Immature natural killer cell (primary cell): ENCODE measurements around the gene TCF7L2. TPM values are rescaled to one million over a fixed set of nuclear protein-coding genes. Genes with fewer than 3 reads are reported as not detected.

Experiments used
- DNase-seq, 3 donors: peaks; one replicate each; pipeline ENCODE4 v3.0.0; 2022; ENCODE audit warnings: mixed read lengths in 1 of 3
- H3K27ac Mint-ChIP-seq, 6 donors: one replicate each; pipeline ENCODE4 v1.8.0; 2020; ENCODE audit warnings: mixed read lengths in 6 of 6, mild to moderate bottlenecking in 5 of 6, inconsistent platforms in 4 of 6, moderate library complexity in 3 of 6
- H3K27me3 Mint-ChIP-seq, 3 donors: one replicate each; pipeline ENCODE4 v1.8.0; 2020 to 2021; ENCODE audit warnings: low read depth in 3 of 3, mild to moderate bottlenecking in 3 of 3, mixed read lengths in 3 of 3, moderate library complexity in 3 of 3, inconsistent platforms in 1 of 3
- H3K36me3 Mint-ChIP-seq, 3 donors: one replicate each; pipeline ENCODE4 v1.8.0; 2020; ENCODE audit warnings: mixed read lengths in 3 of 3, inconsistent platforms in 2 of 3, mild to moderate bottlenecking in 2 of 3
- H3K4me1 Mint-ChIP-seq, 2 donors: one replicate each; pipeline ENCODE4 v1.8.0; 2020; ENCODE audit warnings: inconsistent platforms in 2 of 2, mild to moderate bottlenecking in 2 of 2, mixed read lengths in 2 of 2, moderate library complexity in 1 of 2
- H3K4me3 Mint-ChIP-seq, 5 donors: one replicate each; pipeline ENCODE4 v1.8.0; 2020; ENCODE audit warnings: mild to moderate bottlenecking in 5 of 5, mixed read lengths in 5 of 5, inconsistent platforms in 3 of 5, moderate library complexity in 3 of 5
- H3K9me3 Mint-ChIP-seq, 6 donors: one replicate each; pipeline ENCODE4 v1.8.0; 2020; ENCODE audit warnings: mild to moderate bottlenecking in 6 of 6, mixed read lengths in 6 of 6, inconsistent platforms in 4 of 6, moderate library complexity in 3 of 6
- polyA plus RNA-seq, 3 donors: library from polyadenylated mRNA; unstranded; fragments of 300-500 nt; fragmentation: Illumina TruSeq; gene quantifications; one replicate each; pipeline ENCODE4 v1.2.3, GENCODE V29; 2021

Gene TCF7L2
- polyA plus RNA-seq, 3 donors from 2014 or later = 0.83 to 1.8 TPM; not detected in 1

GRCh38 chr10:113179966-113180365, 229.9 kb downstream of the TCF7L2 start:
- H3K27ac Mint-ChIP-seq = no peak overlapping the region
- no peaks in the 10 kb centered on the region for H3K4me1 Mint-ChIP-seq
- DNase-seq = no peak
- no peaks in the 10 kb centered on the region for H3K36me3 Mint-ChIP-seq
- peaks cover 2% of the 10 kb centered on the region in 3 donors for H3K27me3 Mint-ChIP-seq
- H3K4me3 Mint-ChIP-seq = no peak overlapping the region
- no peaks in the 10 kb centered on the region for H3K9me3 Mint-ChIP-seq

- H3K4me3 Mint-ChIP-seq = no peak overlapping the region
- DNase-seq = no peak
These were observed 230.5 kb downstream of the TCF7L2 start for GRCh38 chr10:113180401-113181154.

GRCh38 chr10:113182154-113182553, 232.1 kb downstream of the TCF7L2 start:
- H3K27ac Mint-ChIP-seq = no peak overlapping the region
- peaks cover 2 to 4% (median 3%) of the 10 kb centered on the region in 3 donors for H3K27me3 Mint-ChIP-seq
- H3K36me3 Mint-ChIP-seq = no peaks in the 10 kb centered on the region
- no peak for DNase-seq
- H3K9me3 Mint-ChIP-seq = no peaks in the 10 kb centered on the region
- no peaks in the 10 kb centered on the region for H3K4me1 Mint-ChIP-seq
- no peak overlapping the region for H3K4me3 Mint-ChIP-seq

More at GRCh38 chr10:113180401-113181154, 230.5 kb downstream of the TCF7L2 start:
- Mint-ChIP-seq H3K4me1 (no peaks in the 10 kb centered on the region), H3K9me3 (no peaks in the 10 kb centered on the region), H3K27me3 (peaks cover 2 to 4% (median 2%) of the 10 kb centered on the region in 3 donors), H3K36me3 (no peaks in the 10 kb centered on the region), H3K27ac (no peak overlapping the region)

GRCh38 chr10:113183573-113183972, 233.5 kb downstream of the TCF7L2 start:
- H3K4me3 Mint-ChIP-seq = no peak overlapping the region
- no peak overlapping the region for H3K27ac Mint-ChIP-seq
- H3K36me3 Mint-ChIP-seq = no peaks in the 10 kb centered on the region
- peaks cover 2 to 4% (median 3%) of the 10 kb centered on the region in 3 donors for H3K27me3 Mint-ChIP-seq
- H3K4me1 Mint-ChIP-seq = no peaks in the 10 kb centered on the region
- H3K9me3 Mint-ChIP-seq = no peaks in the 10 kb centered on the region
- DNase-seq = no peak

GRCh38 chr10:113187063-113187777, 237.2 kb downstream of the TCF7L2 start:
- Mint-ChIP-seq H3K27me3 (peaks cover 1 to 7% (median 2%) of the 10 kb centered on the region in 3 donors), H3K27ac (no peak overlapping the region), H3K9me3 (peaks cover 0 to 2% (median 0%) of the 10 kb centered on the region in 6 donors), H3K36me3 (no peaks in the 10 kb centered on the region), H3K4me3 (no peak overlapping the region), H3K4me1 (no peaks in the 10 kb centered on the region)
- DNase-seq = no peak

- Mint-ChIP-seq H3K4me3 (no peak overlapping the region), H3K27ac (no peak overlapping the region), H3K36me3 (peaks cover 0 to 5% (median 0%) of the 10 kb centered on the region in 3 donors), H3K27me3 (peaks cover 4 to 5% (median 4%) of the 10 kb centered on the region in 3 donors), H3K9me3 (peaks cover 3 to 34% (median 12%) of the 10 kb centered on the region in 6 donors), H3K4me1 (no peaks in the 10 kb centered on the region)
- DNase-seq = no peak
These were observed 249.4 kb downstream of the TCF7L2 start for GRCh38 chr10:113199459-113199858.

- no peak overlapping the region for H3K4me3 Mint-ChIP-seq
- no peak for DNase-seq
- peaks cover 0 to 5% (median 0%) of the 10 kb centered on the region in 3 donors for H3K36me3 Mint-ChIP-seq
- H3K4me1 Mint-ChIP-seq = no peaks in the 10 kb centered on the region
- H3K9me3 Mint-ChIP-seq = peaks cover 5 to 48% (median 23%) of the 10 kb centered on the region in 6 donors
- no peak overlapping the region for H3K27ac Mint-ChIP-seq
- peaks cover 0 to 5% (median 4%) of the 10 kb centered on the region in 3 donors for H3K27me3 Mint-ChIP-seq
These were observed 252.0 kb downstream of the TCF7L2 start for GRCh38 chr10:113202011-113202410.

GRCh38 chr10:113207924-113208323, 257.9 kb downstream of the TCF7L2 start:
- H3K4me3 Mint-ChIP-seq = no peak overlapping the region
- H3K27me3 Mint-ChIP-seq = peaks cover 0 to 7% (median 2%) of the 10 kb centered on the region in 3 donors
- H3K27ac Mint-ChIP-seq = no peak overlapping the region
- H3K36me3 Mint-ChIP-seq = peaks cover 0 to 4% (median 0%) of the 10 kb centered on the region in 3 donors
- DNase-seq = no peak
- H3K4me1 Mint-ChIP-seq = no peaks in the 10 kb centered on the region
- peaks cover 12 to 61% (median 25%) of the 10 kb centered on the region in 6 donors for H3K9me3 Mint-ChIP-seq

- H3K9me3 Mint-ChIP-seq = peaks cover 0 to 14% (median 5%) of the 10 kb centered on the region in 6 donors
- H3K27ac Mint-ChIP-seq = no peak overlapping the region
- no peaks in the 10 kb centered on the region for H3K4me1 Mint-ChIP-seq
- no peak for DNase-seq
- no peaks in the 10 kb centered on the region for H3K36me3 Mint-ChIP-seq
- H3K4me3 Mint-ChIP-seq = no peak overlapping the region
- H3K27me3 Mint-ChIP-seq = peaks cover 0 to 2% (median 0%) of the 10 kb centered on the region in 3 donors
These were observed 263.0 kb downstream of the TCF7L2 start for GRCh38 chr10:113213035-113213434.

- Mint-ChIP-seq H3K4me1 (no peaks in the 10 kb centered on the region), H3K4me3 (no peak overlapping the region), H3K27me3 (no peaks in the 10 kb centered on the region), H3K27ac (no peak overlapping the region), H3K9me3 (peaks cover 0 to 4% (median under 1%) of the 10 kb centered on the region in 6 donors), H3K36me3 (no peaks in the 10 kb centered on the region)
- DNase-seq = no peak
These were observed 264.3 kb downstream of the TCF7L2 start for GRCh38 chr10:113214331-113214730.

GRCh38 chr10:113216102-113216501, 266.1 kb downstream of the TCF7L2 start:
- no peaks in the 10 kb centered on the region for H3K4me1 Mint-ChIP-seq
- H3K36me3 Mint-ChIP-seq = no peaks in the 10 kb centered on the region
- no peaks in the 10 kb centered on the region for H3K9me3 Mint-ChIP-seq
- no peak for DNase-seq
- H3K27me3 Mint-ChIP-seq = no peaks in the 10 kb centered on the region
- no peak overlapping the region for H3K4me3 Mint-ChIP-seq
- peak overlapping the region in 1 of 6 donors; percentile 3 for H3K27ac Mint-ChIP-seq
